ENCODE measurements around the gene PLCH1.

The PLCH1 gene

DNA sequence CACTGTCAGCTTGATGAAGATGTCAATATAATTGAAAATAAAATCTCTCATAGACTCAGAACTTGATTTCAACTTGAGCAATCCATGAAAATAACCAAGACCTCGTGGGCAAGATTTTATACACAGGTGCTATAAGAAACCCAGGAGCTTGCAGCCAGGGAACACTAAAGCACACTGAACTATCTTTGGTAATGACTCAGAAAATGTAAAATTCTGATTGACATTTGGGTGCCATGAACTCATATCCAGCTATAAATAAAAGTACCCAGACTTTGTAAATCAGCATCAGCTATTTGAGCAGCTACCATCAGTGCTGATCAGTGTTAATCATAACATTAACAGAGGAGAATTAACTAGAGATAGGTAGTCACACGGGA is 61.5 kb downstream of the PLCH1 start:
- no peak for DNase-seq

DNA sequence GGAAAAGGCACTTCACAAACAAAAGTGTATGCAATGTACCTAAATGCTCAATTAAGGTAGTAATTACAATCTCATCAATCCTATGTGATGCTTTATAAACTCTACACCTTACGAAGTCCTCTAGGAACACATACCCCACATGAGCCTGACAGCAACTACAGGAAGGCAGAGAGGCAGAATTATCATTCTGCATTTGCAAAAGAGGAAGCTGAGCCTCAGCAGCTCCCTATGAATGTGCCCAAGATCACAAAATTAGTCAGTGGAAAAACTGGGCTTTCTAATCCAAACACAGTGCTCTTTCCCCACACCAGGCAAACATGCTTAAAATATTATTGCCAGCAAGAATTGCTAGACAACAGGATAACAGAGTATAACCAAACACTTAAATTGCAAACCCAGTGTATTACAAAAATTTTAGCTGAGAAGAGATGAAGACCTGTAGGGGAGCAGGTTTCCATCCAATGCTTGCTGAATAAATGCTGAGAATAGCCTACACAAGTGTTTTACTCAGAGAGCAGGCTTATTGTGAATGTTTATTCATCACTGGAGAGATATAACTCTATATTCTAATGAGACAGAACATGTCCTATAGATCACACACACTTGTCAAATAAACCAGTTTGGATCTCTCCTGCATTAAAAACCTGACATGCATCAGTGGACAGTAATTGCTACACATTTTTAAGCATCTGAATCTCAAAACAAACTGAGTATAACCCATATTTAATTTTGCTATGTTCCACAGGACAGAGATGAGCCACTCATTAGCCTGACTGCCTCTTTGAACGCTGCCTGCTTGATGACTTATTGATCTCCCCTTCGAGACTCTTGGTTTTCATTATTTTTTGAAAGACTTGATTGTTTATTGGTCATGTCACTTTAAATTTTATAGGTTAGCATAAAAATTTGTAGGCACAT is 62.2 kb downstream of the PLCH1 start:
- DNase-seq = no peak

DNA sequence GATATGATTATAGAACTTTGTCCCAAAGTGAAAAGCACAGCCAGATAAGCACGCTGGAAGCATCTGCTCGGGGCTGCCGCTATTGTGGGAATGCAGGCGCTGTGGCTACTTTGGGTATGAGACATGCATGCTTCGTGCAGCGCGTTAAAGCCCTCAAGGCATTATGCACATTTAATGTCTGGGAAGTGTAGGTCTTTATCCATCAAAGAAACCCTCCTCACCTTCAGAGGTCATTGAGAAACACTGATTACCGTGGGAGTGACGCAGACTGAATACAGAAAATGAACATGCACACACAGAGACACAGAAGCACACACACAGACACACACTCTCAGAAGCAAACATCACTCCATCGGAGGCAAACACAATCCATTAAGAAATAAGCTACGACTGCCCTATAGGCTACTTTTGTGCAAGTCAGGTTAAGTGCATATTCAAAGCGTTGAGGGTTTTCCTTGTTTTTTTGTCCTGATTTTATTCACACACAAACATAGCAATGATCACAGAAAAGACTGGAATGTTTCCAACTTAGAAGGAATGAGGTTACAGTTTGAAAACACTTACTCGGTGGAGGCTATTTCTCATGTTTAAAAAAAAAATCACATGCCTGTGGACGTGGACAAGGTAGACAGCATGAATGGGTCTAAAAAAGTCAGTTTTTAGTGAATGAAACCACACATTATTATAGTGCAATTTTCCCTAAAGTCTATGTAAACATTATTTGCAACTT is 68.5 kb downstream of the PLCH1 start:
- DNase-seq = no peak

DNA sequence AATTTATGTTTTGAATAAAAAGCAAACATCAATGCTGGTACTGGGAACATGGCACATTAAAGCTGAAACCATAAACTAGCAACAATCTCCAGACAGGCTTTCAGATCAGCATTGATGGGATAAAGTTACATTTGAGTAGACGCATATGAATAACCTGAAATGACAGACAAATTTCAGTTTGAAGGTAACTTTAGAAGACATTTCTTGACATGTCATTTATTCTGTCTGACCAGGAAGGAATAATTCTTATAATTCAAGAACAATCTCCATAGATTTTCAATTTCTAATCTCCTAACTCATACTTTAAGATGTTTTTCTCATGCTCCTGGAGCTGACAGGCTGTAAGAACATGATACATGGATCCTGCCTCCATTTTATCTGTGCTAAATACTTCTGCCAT is 69.8 kb downstream of the PLCH1 start:
- DNase-seq = no peak

DNA sequence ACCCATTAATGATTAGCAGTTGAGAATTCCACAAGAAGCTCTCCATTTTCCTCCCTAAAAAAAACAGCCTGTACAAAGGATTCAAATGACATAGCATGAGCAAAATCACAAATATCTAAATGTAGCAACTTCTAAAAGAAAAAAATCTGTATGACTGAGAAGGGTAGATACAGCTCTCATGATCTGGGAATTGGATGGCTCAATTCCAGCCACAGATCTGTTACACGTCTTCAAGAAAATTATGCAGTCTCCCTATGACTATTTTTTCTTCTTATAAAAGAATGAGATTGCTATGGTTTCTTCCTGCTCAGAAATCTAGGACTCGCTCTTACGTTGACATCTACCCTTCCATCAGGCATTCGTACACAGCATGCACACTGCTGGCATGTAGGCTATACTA is 71.5 kb downstream of the PLCH1 start:
- DNase-seq = no peak

DNA sequence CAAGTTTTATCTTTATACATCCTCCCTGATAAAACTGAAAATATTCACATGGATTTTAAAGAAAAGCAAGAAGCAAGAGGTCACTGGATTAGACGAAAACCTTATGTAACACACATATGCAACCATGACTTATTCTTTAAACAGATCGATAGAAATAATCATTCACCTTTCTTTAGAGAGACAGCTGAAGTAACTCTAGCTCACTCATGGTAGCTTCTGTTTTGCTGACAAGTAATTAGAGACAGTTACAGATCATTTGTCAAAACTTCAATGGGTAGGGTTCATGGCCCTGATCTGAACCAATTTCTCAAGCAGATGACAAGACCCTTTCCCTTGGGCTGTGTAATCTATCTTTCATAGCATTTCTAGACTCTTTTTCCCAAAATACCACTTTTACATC is 74.5 kb downstream of the PLCH1 start:
- DNase-seq = no peak

DNA sequence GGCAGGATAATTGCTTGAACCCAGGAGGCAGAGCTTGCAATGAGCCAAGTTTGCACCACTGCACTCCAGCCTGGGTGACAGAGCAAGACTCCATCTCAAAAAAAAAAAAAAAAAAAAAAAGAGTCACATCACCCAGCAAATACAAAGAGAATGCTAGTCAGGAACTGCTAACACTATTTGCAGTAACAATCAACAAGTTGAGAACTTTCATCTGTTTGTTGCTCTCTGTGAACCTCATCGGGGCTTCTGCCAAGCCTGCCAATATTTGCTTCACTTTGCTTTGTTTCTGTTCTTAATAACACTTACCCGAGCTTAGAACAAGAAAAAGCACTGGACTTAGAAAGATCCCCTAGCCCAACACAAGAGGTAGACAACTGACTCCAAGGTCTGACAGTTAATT is 76.9 kb downstream of the PLCH1 start:
- DNase-seq = no peak

DNA sequence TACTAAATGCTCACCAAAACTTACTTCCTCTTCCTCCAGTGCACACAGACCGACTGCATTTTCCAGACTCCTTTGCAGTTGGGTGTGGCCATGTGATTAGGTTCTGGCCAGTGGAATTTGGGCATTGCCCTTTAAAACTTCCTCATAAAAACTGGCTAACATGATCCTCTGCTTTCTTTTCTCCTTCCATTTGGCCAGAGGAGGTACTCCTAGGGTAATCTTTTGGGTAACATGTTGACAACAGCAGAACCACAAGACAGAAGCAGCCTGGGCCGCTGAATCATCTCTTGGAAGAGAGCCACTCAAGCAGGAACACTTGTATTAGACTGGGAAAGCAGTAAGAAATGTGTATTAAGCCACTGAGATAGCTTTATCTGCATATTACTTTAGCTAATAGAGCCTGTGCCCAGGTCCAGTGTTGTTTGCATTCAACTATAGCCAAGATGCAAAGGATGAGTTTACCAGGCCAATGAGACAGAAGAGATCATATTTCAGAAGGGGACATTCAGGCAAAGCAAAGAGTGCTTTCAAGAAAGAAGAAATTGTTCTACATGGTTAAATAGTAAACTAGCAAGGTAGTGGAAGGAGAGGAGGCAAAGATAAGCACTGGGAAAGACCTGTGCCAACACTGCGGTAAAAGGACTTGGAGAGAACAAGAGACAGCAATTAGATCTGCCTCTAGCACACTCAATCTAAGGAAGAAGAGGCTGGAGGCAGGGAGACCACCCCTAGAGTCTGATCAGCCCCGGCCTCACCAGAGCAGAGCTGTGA is 79.8 kb downstream of the PLCH1 start:
- no peak for DNase-seq

DNA sequence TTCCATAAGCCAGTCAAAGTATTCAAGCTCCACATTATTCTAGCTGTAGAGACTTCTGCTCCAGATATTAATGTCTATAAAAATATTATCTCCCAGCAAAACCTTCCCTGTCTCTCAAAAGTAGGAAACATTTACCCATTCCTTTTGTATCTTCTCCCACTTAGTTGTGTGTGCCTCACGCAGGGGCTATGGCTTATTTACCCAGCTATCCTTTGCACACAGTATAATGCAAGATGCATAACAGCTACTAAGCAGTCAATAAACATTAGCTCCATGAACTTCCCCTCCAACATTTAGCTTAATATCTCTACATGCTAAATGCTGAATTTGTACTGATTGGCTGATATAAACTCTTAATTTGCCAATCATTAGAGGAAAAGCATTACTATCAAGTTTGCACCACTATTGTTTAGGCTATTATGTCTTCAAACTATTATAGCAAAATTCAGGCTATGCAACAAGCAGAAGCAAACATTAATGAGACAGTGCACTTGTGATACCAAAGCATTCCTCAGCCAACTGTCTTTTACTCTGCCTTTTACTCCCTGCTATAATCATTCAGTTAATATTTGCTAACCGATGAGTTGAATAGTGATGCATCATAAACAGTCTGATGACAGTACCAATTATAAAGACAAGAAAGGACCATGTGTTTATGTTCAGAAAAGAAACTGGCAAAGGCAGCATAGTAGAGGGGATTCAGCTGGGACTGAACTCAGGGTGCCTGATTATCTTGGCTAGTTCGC is 81.2 kb downstream of the PLCH1 start:
- DNase-seq = no peak

DNA sequence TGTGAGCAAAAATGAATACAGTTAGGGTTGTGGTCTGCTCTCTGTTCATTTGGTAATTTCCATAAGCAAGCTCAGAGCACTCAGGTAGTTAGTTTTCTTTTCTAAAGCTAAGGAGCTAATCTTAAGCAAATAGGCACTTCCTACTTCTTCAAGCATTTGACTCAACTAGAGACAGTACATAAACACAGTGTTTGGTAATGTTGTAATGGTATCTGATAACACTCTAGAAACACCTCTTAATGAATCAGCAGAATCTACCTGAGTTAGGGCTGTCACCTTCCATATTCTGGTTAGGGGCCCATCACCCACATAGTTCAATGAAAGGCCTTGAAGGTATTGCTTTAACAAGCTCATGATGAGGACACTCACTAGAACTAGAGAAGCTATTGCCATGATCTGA is 83.1 kb downstream of the PLCH1 start:
- DNase-seq = no peak

DNA sequence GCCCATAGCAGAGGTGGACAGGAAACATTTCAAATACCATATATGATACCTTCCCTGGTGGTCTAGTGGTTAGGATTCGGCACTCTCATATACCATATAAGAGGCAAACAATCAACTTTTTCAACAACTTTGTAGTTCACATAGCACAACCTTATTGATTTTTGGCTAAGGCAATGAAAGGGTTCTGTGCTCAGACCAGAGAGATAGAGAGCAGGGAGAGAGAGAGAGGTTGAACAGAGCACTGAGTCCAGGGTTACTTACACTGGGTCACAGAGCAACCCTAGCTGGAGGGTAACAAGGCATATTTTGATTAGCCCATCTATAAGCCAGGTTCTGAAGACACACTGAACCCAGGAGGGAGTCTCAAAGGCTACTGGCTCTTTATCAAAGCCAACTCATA is 83.8 kb downstream of the PLCH1 start:
- DNase-seq = no peak

DNA sequence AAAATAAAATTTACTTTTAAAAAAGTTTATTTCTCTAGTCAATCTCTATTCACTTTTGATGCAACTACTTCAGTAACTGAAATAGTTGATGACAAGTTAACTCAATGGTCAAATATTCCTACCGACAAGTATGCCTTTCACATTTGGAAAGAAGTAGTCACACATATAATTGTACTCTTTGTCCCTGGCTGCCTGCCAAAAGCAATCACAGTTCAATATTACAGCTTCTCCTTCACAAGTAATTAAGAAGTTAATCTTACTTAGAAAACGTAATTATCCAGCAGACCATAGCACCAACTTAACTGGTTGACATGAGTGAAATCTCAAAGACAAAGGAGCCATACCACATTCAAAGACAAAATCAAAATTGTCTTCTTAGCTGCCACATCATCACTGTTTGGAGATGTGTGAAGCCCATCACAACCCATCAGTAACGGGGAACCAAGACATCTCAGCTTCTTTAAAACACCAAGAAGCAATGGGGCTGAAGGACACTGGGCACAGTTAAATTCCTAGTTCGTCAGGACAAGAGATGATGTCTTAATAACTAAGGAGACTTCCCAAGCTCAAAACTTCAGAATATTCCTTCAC is 86.1 kb downstream of the PLCH1 start:
- no peak for DNase-seq

DNA sequence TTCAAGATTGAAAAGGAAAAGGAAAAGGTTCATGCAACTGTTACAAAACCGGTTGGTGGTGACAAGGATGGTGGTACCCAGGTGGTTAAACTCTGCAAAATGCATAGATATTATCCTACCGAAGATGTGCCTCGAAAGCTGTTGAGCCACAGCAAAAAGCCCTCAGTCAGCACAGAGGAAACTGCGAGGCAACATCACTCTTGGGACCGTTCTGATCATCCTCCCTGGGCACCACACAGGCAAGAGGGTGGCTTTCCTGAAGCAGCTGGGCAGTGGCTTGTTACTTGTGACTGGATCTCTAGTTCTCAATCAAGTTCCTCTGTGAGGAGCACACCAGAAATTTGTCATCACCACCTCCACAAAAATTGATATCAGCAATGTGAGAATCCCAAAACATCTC is 86.9 kb downstream of the PLCH1 start:
- no peak for DNase-seq

DNA sequence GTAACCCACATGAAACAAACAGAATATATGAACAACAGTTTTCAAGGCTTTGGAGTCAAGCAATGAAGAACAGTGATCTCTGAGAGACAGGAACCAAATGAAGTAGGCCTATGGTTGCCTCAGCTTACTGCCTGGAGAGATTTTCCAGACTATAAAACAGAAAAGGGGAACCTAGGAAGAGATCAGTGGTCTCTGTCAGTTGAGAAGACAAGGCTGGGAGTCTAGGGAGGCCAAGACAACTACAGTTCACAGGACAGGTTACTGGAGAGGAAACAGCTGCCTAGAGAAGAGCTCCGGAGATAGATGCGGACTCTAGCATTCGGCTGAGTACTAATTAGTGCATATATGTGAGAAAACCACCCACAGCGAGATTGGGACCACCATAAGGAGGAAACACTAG is 87.7 kb downstream of the PLCH1 start:
- DNase-seq = no peak

DNA sequence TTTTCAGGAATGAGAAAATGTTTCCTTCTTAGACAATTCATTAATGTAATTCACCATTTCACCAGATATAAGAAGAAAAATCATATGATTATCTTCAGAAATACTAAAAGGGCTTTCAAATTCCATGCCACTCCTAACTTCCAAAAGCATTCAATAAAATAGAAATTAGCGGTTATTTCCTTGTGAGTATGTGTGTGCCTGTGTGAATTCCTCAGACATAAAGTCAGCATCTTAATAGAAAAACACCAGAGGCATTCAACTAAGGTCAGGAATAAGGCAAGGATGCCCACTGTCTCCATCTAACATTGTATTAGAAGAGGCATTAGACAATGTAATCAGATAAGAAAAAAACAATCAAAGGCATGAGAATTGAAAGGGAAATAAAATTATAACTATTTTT is 88.4 kb downstream of the PLCH1 start:
- DNase-seq = no peak

DNA sequence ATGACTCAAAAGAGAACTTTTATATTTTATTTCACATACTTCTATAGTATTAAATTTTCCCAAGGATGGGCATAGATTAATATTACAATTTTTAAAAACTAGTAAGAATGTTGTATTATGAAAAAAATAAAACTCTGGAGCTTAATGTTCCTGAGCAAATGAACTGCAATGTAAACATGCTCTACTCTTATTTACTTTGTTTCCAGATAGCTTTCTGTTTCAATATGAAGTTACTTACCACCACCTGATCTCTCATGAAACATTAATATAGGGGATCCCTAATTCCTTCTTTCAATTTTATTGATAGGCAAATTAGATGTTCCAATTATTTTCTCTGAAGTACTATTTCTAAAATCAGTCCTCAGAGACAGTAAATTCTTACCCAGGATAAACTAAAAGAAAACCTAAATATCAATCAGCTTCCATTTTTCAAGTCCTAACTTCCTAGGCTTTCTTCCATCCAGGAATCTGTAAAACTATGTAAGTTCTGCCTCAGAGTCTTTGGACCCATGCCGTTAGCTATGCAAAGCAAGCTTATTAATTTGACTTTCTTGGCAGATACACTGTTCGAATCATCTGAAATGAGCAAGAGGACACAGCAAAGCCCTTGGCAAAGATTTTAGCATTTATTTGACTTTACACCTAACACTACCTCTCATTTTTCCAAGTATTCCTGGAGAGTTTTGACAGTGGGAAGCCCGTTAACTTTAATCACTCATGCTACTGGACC is 93.2 kb downstream of the PLCH1 start:
- DNase-seq = no peak

DNA sequence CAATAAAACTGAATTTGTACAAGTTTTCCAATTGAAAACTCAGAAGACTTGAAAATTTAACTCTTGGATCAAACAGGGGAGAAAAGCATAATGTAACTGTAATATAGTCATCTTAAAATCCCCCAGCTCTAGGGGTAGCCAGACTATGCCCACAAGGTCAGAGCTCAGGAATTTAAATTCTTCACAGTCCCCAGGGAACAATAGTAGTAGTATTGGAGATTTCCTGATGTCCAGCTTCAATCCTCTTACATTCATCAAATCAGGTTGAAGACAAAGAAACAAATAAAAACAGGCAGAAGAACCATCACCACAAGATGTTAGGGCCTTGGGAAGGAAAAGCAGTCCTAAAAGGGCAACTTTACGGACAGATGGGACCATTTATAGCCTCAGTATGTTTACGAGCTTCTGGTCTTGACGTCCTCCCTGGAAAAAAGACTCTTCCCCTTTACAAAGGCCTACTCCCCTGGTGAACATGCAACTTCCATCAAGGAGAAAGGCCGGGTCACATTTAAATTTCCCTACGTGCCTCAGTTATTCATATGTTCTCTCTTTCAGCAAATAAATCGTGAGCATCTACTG is 96.8 kb downstream of the PLCH1 start:
- DNase-seq = no peak

DNA sequence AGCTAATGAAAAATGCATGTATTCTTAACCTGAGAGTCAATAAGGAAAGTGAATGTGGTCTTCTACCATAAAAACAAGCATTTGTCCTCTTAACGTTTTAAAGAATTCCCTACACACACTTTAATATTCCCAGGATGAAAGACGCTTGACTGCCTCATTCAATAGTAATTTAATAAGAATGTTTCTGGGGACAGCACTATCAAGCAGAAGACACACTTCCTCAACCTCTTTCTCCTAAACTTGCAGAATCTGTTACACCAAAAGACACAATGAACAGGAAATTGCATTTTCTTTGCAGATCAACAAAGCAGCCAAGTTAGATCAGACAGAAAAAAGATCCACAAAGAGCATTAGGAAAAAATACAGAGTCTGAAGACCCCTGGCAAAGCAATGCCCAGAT is 97.7 kb downstream of the PLCH1 start:
- no peak for DNase-seq

DNA sequence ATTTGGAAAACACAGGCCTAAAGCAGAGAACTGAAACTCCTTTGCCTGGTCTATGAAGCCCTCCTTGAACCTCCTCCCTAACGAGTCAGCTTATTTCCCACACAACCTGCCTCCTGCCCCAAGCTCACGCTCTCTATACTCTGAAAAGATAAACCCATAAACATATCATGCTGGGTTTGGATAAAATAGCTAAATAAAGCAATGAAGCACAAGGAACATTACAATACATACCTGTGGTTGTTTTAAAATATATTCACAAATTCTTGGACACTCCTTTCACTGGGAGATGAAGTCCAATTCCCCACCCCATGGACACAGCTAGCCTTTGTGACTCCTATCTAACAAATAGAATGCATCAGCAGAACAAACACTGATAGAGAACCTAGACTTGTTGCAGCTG is 98.2 kb downstream of the PLCH1 start:
- no peak for DNase-seq

DNA sequence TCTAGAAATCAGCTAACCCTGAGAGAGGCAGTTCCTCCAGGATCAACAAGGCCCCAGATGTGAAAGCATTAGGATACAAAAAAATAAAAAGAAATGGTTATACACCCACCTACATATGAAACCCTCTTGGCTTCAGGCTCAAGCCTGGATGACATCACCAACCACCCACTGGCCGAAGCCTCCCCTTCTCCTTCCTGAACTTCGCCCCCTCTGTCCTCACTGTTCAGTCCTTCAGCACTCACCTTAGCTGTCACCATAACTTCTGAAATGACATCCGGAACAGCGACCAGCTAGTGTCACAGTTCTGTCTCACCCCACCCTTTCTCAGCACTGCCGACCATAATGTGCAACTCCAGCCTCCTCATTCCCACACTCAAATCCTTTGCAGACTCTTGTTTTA is 98.7 kb downstream of the PLCH1 start:
- DNase-seq = no peak

DNA sequence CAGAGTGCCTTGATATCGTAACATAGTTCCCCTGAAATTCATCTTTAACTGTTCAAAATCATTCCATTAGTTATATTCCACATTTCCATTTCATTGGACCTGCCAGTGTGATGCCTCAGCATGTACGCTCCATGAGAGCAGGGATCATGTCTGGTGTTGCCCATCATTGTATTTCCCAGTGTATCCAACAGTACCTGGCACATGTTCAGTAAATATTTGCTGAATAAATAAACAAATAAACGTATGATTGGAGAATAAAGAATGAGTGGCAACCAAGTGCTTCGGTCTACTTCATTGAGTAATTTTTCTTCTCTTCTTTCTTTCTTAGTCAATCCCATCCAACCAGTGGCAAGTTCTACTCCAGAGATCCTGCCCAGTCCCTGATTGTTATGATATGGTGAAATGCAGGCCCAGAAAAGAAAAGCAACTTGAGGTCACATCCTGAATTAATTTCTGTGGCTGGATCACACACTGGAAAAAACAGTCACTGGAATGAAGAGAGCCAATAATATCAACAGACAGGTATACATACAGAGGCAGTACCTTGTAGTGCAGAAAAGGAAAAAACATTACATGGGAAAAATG is 101.2 kb downstream of the PLCH1 start:
- no peak for DNase-seq
